RWPE1 (cell line): ENCODE results near the gene NHLRC4.
A peak's percentile ranks its signal among the peaks of the same experiment; 100 is the strongest.

Source experiments
- CTCF ChIA-PET: fragments of 350-600 bp; sonication (Branson Sonifier 250); formaldehyde crosslinking; extraction: SDS; loops from one replicate; lab custom pipeline; 2021; lab: Yijun Ruan, JAX
- POLR2A ChIA-PET: fragments of 400-600 bp; formaldehyde crosslinking; extraction: SDS; loops from one replicate; lab custom pipeline; 2020; ENCODE audit warnings: antibody characterized with exemption; ENCODE audit not compliant: low non-redundant PET; lab: Yijun Ruan, JAX
- DNase-seq: peaks from one replicate; pipeline ENCODE4 v3.0.0; 2012; ENCODE audit warnings: low spot score
- H3K27ac ChIP-seq: fragments of 450-650 bp; 2 replicates; pipeline ENCODE4 v1.5.1; 2017
- CTCF ChIP-seq: fragments of 450-650 bp; conservative IDR thresholded peaks from 2 replicates; pipeline ENCODE4 v1.5.1; 2017; ENCODE audit warnings: low read depth, mild to moderate bottlenecking

NHLRC4 gene

DNA sequence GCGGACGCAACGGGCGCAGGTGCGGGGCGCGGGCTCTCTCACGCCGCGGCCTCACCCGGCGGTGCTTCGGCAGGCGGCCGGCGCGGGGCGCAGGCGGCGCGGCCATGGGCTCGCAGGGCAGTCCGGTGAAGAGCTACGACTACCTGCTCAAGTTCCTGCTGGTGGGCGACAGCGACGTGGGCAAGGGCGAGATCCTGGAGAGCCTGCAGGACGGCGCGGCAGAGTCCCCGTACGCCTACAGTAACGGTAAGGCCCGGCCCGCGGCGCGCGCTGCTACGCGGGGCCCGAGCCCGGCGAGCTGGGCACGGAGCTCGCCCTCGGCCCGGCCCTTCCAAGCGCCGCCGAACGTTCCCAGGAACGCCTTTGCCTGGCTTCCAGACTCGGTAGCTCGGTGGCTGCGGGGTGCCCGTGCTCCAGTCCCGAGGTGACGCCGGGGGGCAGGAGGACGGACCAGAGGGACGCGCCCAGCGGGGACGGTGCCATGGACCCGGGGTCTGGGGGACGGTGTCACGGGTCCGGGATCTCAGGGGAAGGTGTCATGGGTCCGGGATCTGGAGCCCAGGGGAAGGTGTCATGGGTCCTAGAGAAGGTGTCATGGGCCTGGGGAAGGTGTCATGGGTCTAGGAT is 23.5 kb downstream of the NHLRC4 start:
- H3K27ac ChIP-seq: peak overlapping the region; percentile 98
- CTCF ChIA-PET: interaction anchor here (0.7 kb wide), 1 partner anchor 32 kb away, joined by 3 read pairs; no protein-coding TSS in a partner anchor
- no peak for DNase-seq
- TF ChIP-seq CTCF: peak; percentile 25; the same call in 1 of the 2 replicates
- POLR2A ChIA-PET: no interaction called here

DNA sequence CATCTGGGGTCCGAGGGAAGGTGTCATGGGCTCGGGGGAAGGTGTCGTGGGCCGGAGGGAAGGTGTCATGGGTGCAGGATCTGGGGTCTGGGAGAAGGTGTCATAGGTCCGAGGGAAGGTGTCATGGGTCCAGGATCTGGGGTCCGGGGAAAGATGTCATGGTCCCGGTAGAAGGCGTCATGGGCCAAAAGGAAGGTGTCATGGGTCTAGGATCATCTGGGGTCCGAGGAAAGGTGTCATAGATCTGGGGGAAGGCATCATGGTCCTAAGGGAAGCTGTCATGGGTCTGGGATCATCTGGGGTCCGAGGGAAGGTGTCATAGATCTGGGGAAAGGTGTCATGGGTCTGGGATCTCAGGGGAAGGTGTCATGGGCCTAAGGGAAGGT is 24.0 kb downstream of the NHLRC4 start:
- CTCF ChIA-PET: interaction anchor here (0.7 kb wide), 1 partner anchor 31 kb away, joined by 3 read pairs; no protein-coding TSS in a partner anchor
- peak overlapping the region; percentile 98 for H3K27ac ChIP-seq

DNA sequence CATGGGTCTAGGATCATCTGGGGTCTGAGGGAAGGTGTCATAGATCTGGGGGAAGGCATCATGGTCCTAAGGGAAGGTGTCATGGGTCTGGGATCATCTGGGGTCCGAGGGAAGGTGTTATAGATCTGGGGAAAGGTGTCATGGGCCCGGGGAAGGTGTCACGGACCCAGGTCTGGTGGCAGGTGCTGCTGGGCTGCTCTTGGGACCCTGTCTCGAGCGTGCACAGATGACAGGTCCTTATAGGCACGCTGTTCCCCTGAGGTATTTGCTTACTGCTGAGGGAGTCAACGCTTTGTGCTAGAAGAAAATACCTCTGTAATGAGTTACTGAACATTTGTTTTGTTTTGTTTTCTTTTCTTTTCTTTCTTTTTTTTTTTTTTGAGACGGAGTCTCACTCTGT is 24.4 kb downstream of the NHLRC4 start:
- POLR2A ChIA-PET: no interaction called here
- peak overlapping the region; percentile 95 for H3K27ac ChIP-seq
- CTCF ChIA-PET: no interaction called here
- no peak for TF ChIP-seq CTCF
- no peak for DNase-seq

More for the DNA sequence above, 24.0 kb downstream of the NHLRC4 start:
- no peak for DNase-seq
- POLR2A ChIA-PET: no interaction called here
- no peak for TF ChIP-seq CTCF

- POLR2A ChIA-PET: interaction anchor here (2.0 kb wide), 1 partner anchor 44 kb away, joined by 4 read pairs; the partner anchor contains the start of gene METTL26
- CTCF ChIA-PET: interaction anchor here (0.6 to 2.3 kb wide), 15 partner anchors 9 to 92 kb away, joined by 3 to 17 read pairs (median 5); partner anchors contain the start of genes JMJD8, METTL26 and WFIKKN1
- DNase-seq: no peak
- no peak for TF ChIP-seq CTCF
- peak overlapping the region; percentile 95 for H3K27ac ChIP-seq
Measured at GRCh38 chr16:591892-592517, 25.2 kb downstream of the NHLRC4 start.

DNA sequence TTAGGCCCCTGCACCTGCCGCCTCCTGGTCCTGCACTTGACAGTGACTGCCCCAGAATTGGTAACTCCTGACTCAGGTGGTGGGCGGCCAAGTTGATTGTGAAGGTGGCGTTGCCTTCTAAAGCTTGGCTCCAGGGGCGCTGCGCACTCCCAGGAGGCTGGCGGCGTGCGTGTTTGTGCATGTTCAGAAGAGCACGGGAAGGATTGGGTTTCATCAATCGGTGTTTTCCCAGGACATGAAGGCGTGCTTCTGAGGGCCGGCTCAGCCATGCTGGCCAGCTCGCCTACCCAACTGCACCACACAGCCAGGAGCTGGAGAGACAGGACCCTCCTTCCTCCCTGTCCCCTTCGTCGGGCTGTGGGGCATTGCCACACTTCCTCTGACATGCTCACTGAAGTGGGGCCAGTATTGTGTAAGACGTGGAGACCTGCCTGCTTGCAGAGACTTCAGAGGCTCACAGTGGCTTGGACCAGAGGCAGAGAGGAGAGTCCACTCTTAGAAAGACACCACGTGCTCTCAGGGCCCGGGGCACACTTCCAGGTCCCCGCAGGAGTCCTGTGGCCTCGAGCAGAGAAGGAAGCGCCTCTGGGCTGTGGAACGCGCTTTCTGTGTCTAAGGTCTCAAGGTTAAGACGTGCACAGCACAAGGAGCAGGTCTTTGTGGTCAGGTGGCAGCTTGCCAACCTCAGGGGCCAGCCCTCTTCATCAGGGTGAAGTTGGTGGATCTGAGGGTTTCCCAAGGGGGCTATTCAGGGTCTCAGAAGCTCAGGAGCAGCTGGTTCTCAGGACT is 25.9 kb downstream of the NHLRC4 start:
- peak; percentile 90 for TF ChIP-seq CTCF
- ChIA-PET POLR2A (interaction anchor here (0.6 to 2.0 kb wide), 3 partner anchors 38 to 239 kb away, joined by 3 to 4 read pairs (median 3); partner anchors contain the start of genes METTL26 and WFIKKN1), CTCF (interaction anchor here (0.6 to 2.3 kb wide), 16 partner anchors 8 to 1665 kb away, joined by 3 to 17 read pairs (median 5); partner anchors contain the start of genes JMJD8, METTL26 and WFIKKN1)
- H3K27ac ChIP-seq: peak overlapping the region; percentile 95
- DNase-seq: peak; percentile 87
